Stomach (tissue), 4 donors: ENCODE measurements around the gene GADL1.

Source experiments
- EP300 ChIP-seq: sonication (generic); formaldehyde crosslinking; IDR thresholded peaks from one replicate; pipeline ENCODE4 v1.6.1; 2017; ENCODE audit warnings: antibody characterized with exemption
- POLR2AphosphoS5 ChIP-seq, 3 donors: sonication (generic); formaldehyde crosslinking; IDR thresholded peaks; one replicate each; pipeline ENCODE4 v1.6.1; 2016; ENCODE audit warnings: antibody characterized with exemption in 3 of 3

DNA sequence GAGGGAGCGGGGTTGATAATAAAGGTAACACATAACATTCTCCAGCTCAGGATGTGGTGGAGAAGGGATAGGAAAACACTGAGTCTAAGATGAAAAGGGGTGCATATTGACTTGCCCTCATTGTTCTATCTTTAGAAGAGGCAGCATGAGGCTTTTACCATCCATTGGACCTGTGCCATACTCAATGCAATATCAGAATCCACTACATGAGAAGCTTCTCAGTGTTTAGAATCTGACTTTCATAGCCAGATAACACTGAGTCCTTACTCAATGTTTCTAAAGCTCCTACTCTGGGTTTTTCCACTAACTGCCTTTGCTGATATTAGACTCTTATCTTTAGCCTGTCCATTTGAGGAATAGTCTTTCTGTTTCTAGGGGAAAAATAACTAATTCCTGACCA lies 24.3 kb upstream of the GADL1 start:
- no peak for TF ChIP-seq POLR2AphosphoS5 (IDR thresholded peaks at IDR 0.05)
- TF ChIP-seq EP300, result no peak
